Ishikawa (cell line): ENCODE results near the gene MSH2.

ENCODE experiments used
- CEBPB ChIP-seq: IDR thresholded peaks from 2 replicates; pipeline ENCODE4 v1.6.1; 2012
- CREB1 ChIP-seq: IDR thresholded peaks from 2 replicates; pipeline ENCODE4 v1.6.1; 2012; ENCODE audit warnings: low read depth
- EGR1 ChIP-seq: IDR thresholded peaks from 2 replicates; pipeline ENCODE4 v1.6.1; 2012
- EP300 ChIP-seq: IDR thresholded peaks from 2 replicates; pipeline ENCODE4 v1.6.1; 2012; ENCODE audit warnings: borderline replicate concordance
- FOXM1 ChIP-seq: IDR thresholded peaks from 2 replicates; pipeline ENCODE4 v1.6.1; 2012; ENCODE audit warnings: low read depth, borderline replicate concordance
- NFIC ChIP-seq: IDR thresholded peaks from 2 replicates; pipeline ENCODE4 v1.6.1; 2012
- RAD21 ChIP-seq: IDR thresholded peaks from 2 replicates; pipeline ENCODE4 v1.6.1; 2012; ENCODE audit warnings: low read depth
- TAF1 ChIP-seq: IDR thresholded peaks from 2 replicates; pipeline ENCODE4 v1.6.1; 2012; ENCODE audit warnings: low read depth, mild to moderate bottlenecking
- TCF12 ChIP-seq: IDR thresholded peaks from 2 replicates; pipeline ENCODE4 v1.6.1; 2012; ENCODE audit warnings: low read depth
- TEAD4 ChIP-seq: IDR thresholded peaks from 2 replicates; pipeline ENCODE4 v1.6.1; 2012
- YY1 ChIP-seq: IDR thresholded peaks from 2 replicates; pipeline ENCODE4 v1.6.1; 2012; ENCODE audit warnings: low read depth
- ZBTB7A ChIP-seq: IDR thresholded peaks from 2 replicates; pipeline ENCODE4 v1.6.1; 2012; ENCODE audit warnings: low read depth
- TF ChIP-seq, protein P1 (sequence below): IDR thresholded peaks from 2 replicates; pipeline ENCODE4 v1.6.1; 2012
- TF ChIP-seq, protein P2 (sequence below): IDR thresholded peaks from 2 replicates; pipeline ENCODE4 v1.6.1; 2012
- TF ChIP-seq, protein P3 (sequence below): IDR thresholded peaks from 2 replicates; pipeline ENCODE4 v1.6.1; 2012; ENCODE audit warnings: low read depth, mild to moderate bottlenecking

MSH2 gene

DNA sequence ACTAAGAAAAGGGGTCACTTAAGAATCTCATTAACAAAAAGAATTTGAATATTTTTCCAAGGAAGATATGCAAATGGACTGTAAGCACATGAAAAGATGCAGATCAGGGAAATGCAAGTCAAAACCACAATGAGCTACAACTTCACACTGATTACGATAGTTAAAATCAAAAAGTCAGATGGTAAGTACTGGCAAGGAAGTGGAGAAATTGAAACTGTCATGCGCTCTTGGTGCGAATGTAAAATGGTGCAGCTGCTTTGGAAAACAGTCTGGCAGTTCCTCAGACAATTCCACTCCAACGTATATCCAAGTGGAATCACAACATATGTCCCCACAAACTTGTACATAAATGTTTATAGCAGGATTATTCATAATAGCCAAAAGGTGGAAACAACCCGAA is 81.4 kb downstream of the MSH2 start:
- no peak for TF ChIP-seq FOXM1
- no peak for TF ChIP-seq YY1
- no peak for TF ChIP-seq NFIC
- TF ChIP-seq ZBTB7A = no peak
- no peak for TF ChIP-seq RAD21
- no peak for TF ChIP-seq TEAD4
- TF ChIP-seq, protein P1, sequence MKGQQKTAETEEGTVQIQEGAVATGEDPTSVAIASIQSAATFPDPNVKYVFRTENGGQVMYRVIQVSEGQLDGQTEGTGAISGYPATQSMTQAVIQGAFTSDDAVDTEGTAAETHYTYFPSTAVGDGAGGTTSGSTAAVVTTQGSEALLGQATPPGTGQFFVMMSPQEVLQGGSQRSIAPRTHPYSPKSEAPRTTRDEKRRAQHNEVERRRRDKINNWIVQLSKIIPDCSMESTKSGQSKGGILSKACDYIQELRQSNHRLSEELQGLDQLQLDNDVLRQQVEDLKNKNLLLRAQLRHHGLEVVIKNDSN = no peak
- TF ChIP-seq, protein P2, sequence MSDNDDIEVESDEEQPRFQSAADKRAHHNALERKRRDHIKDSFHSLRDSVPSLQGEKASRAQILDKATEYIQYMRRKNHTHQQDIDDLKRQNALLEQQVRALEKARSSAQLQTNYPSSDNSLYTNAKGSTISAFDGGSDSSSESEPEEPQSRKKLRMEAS = no peak
- TF ChIP-seq EP300 = no peak
- no peak for TF ChIP-seq CREB1
- no peak for TF ChIP-seq TCF12
- no peak for TF ChIP-seq EGR1
- TF ChIP-seq, protein P3, sequence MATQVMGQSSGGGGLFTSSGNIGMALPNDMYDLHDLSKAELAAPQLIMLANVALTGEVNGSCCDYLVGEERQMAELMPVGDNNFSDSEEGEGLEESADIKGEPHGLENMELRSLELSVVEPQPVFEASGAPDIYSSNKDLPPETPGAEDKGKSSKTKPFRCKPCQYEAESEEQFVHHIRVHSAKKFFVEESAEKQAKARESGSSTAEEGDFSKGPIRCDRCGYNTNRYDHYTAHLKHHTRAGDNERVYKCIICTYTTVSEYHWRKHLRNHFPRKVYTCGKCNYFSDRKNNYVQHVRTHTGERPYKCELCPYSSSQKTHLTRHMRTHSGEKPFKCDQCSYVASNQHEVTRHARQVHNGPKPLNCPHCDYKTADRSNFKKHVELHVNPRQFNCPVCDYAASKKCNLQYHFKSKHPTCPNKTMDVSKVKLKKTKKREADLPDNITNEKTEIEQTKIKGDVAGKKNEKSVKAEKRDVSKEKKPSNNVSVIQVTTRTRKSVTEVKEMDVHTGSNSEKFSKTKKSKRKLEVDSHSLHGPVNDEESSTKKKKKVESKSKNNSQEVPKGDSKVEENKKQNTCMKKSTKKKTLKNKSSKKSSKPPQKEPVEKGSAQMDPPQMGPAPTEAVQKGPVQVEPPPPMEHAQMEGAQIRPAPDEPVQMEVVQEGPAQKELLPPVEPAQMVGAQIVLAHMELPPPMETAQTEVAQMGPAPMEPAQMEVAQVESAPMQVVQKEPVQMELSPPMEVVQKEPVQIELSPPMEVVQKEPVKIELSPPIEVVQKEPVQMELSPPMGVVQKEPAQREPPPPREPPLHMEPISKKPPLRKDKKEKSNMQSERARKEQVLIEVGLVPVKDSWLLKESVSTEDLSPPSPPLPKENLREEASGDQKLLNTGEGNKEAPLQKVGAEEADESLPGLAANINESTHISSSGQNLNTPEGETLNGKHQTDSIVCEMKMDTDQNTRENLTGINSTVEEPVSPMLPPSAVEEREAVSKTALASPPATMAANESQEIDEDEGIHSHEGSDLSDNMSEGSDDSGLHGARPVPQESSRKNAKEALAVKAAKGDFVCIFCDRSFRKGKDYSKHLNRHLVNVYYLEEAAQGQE = no peak

DNA sequence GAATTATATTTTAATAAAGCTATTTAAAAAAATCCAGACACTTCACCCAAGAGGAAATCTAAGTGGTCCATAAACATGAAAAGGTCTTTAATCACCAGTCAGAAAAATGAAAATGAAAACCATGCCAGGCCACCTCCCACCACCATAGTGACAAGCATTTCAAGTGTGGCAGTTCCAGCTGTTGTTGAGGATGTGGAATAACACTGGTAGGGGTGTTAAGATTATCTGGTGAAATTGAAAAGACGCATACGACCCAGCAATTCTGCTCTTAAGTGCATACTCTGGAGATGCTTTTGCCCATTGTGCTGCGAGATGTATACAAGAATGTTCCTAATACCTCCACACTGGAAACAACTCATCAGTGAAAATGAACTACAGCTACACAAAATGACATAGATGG is 82.2 kb downstream of the MSH2 start:
- TF ChIP-seq RAD21 = no peak
- TF ChIP-seq ZBTB7A = no peak
- no peak for TF ChIP-seq TCF12
- TF ChIP-seq, protein P3 = no peak
- no peak for TF ChIP-seq CEBPB
- no peak for TF ChIP-seq FOXM1
- no peak for TF ChIP-seq EP300
- TF ChIP-seq CREB1 = no peak
- no peak for TF ChIP-seq TAF1
- no peak for TF ChIP-seq EGR1
- TF ChIP-seq, protein P2 = no peak

DNA sequence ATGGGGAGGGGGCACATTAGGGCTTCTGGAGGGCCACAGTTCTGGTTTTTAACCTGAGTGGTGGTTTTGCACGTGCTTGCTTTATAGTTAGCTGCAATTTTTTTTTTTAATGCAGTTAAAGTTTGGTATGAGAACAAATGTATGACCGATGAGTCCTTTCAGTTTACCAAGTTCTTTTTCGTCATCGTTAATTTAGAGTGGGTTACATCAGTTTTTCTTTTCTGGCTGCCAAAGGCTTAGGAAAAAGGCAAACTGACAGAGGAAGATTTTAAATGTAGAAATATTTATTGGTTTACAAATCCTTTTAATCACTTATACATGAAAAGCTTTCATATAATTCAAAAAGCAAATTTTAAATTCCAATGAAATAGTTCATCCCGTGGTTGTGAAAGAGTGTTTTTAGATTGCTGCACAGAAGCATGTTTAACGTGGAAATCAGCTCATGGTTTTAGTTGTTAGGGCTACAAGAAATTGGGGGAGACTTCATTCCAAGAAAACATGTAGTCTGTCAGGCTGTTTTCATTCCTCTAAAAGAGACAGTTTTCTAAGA is 82.9 kb downstream of the MSH2 start:
- TF ChIP-seq NFIC (no peak), EGR1 (no peak), CREB1 (no peak), RAD21 (no peak), ZBTB7A (no peak), TEAD4 (no peak), TCF12 (no peak)
- TF ChIP-seq, protein P2 = no peak
- TF ChIP-seq, protein P1 = no peak

DNA sequence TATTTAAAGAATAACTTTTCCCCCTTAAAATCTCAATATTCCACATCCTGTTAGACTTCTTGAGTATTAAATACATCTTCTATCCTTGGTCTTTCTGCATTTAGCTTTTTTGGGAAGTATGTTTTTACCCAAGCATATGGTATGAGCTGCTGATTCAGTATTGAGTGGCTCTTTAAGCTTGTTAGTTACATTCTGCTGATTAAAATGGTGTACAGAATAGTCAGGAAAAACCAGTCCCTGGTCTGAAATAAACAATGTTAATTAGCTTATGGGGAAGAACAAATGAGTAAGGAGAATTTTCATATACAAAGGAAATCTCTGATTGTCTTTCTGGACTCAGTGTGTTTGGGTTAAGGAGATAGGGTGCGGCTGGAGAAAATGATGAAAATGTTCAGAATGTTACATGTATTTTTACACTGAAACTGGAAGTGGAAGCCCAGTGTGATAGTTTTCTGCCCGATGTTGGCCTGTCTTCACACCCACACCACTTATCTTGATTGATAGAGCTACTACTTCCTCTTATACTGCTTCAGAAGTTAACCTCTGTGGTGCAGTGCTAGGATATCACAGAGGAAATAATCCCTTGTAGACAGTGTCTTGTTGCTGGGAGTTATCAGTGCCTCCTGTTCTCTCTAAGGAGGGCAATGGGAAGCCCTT is 84.0 kb downstream of the MSH2 start:
- TF ChIP-seq CREB1 (no peak), EGR1 (no peak), EP300 (no peak), TEAD4 (no peak), YY1 (no peak), CEBPB (no peak), NFIC (no peak), FOXM1 (no peak), ZBTB7A (no peak)
- TF ChIP-seq, protein P2 = no peak

DNA sequence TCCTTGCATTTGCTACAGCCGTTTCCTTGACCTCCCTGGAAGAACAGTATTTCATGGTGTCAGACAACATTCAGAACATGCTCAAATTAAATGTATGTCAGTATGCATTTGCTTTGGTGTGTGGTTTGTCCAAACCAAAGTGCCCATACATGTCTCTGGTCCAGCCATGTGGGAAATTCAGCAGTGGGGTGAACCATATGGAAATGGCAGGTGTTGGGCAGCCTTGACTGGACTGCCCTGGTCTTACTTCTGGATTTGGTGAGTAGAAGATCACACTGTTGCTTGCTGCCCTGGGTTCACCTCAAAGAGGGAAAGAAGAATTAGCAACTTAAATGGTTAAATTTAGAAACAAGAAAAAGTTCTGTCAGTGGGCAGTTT is 84.5 kb downstream of the MSH2 start:
- TF ChIP-seq, protein P2 = no peak
- TF ChIP-seq CREB1 (no peak), EGR1 (no peak), TAF1 (no peak), ZBTB7A (no peak), TCF12 (no peak), EP300 (no peak), RAD21 (no peak), NFIC (no peak), YY1 (no peak), CEBPB (no peak), FOXM1 (no peak)
- TF ChIP-seq, protein P3 = no peak
- TF ChIP-seq, protein P1 = no peak
